Sigmoid colon (tissue), 7 donors: Measurements from ENCODE around the gene RWDD3. TPM values are rescaled to one million over a fixed set of nuclear protein-coding genes. Genes with fewer than 3 reads are reported as not detected.

Experiments used
- DNase-seq: peaks from one replicate; pipeline ENCODE4 v3.0.0-alpha.2; 2019
- H3K27ac ChIP-seq, 4 donors: fragments of 200-600 bp; sonication (generic); one replicate each; pipeline ENCODE4 v1.5.1; 2016 to 2019; ENCODE audit warnings: mild to moderate bottlenecking in 1 of 4
- H3K27me3 ChIP-seq, 3 donors: fragments of 200-600 bp; sonication (generic); one replicate each; pipeline ENCODE4 v1.5.1; 2019; ENCODE audit warnings: mild to moderate bottlenecking in 1 of 3
- H3K36me3 ChIP-seq, 4 donors: fragments of 200-600 bp; sonication (generic); one replicate each; pipeline ENCODE4 v1.5.1; 2016 to 2019
- H3K4me1 ChIP-seq, 4 donors: fragments of 200-600 bp; sonication (generic); one replicate each; pipeline ENCODE4 v1.5.1; 2017 to 2019
- H3K4me3 ChIP-seq, 4 donors: fragments of 200-600 bp; sonication (generic); one replicate each; pipeline ENCODE4 v1.5.1; 2017 to 2019; ENCODE audit warnings: mild to moderate bottlenecking in 2 of 4, moderate library complexity in 1 of 4
- H3K9me3 ChIP-seq, 4 donors: fragments of 200-600 bp in 3 of 4; sonication (generic) in 3 of 4; one replicate each; pipeline versions ENCODE4 v1.5.1 to v1.6.1; 2013 to 2019
- CTCF ChIP-seq, 4 experiments: fragments of 450-650 bp in 3 of 4; fragments of 200-600 bp in 1 of 4; IDR thresholded peaks; one replicate each; pipeline ENCODE4 v1.5.1; 2016 to 2019; ENCODE audit warnings: antibody characterized with exemption in 4 of 4, mild to moderate bottlenecking in 3 of 4, moderate library complexity in 2 of 4
- EP300 ChIP-seq, 4 donors: sonication (generic); formaldehyde crosslinking; IDR thresholded peaks; one replicate each; pipeline ENCODE4 v1.6.1; 2017; ENCODE audit warnings: antibody characterized with exemption in 4 of 4
- POLR2A ChIP-seq, 2 donors: fragments of 450-650 bp; IDR thresholded peaks; one replicate each; pipeline ENCODE4 v1.6.1; 2016; ENCODE audit warnings: antibody characterized with exemption in 2 of 2, mild to moderate bottlenecking in 2 of 2, moderate library complexity in 2 of 2
- POLR2AphosphoS5 ChIP-seq, 4 donors: sonication (generic); formaldehyde crosslinking; IDR thresholded peaks; one replicate each; pipeline ENCODE4 v1.6.1; 2017; ENCODE audit warnings: antibody characterized with exemption in 4 of 4
- WGBS, 2 donors: extraction: QIAGEN DNeasy Blood & Tissue Kit; methylation state at CpG; one replicate each; pipeline ENCODE4 v1.1.7; 2013; 5-methylcytosine and 5-hydroxymethylcytosine counted together
- intact Hi-C: fragments of 100-400 bp; cut with DNase I; formaldehyde crosslinking; loops from one replicate; pipeline ENCODE4 v1.15.1; 2023
- polyA plus RNA-seq, 3 donors: library from polyadenylated mRNA; stranded (reverse); fragments of 200-250 nt; gene quantifications; one replicate each; pipeline ENCODE4 v1.2.3, GENCODE V29; 2013
- total RNA-seq, 4 donors: library from RNA; depleted of rRNA; stranded (reverse); fragments of >200 nt; gene quantifications; one replicate each; pipeline ENCODE4 v1.1.0, GENCODE V29; 2016
- donor health status: healthy with polysubstance abuse.
- donor health status: Bipolar disorder and iron deficiency.
- donor health status: healthy.

Gene RWDD3
- total and polyA plus RNA-seq, 7 donors: 11.1 to 27.6 (median 17.1) TPM

GRCh38 chr1:95276429-95276828 is 42.4 kb downstream of the RWDD3 start:
- no peaks in the 10 kb centered on the region for H3K27me3 ChIP-seq
- no peaks in the 10 kb centered on the region for H3K9me3 ChIP-seq
- 85 to 86% methylated on average over 7 of the region's 7 CpGs for WGBS, 2 donors
- no peak overlapping the region for H3K27ac ChIP-seq
- no peaks in the 10 kb centered on the region for H3K4me1 ChIP-seq
- no peak for DNase-seq
- H3K36me3 ChIP-seq: no peaks in the 10 kb centered on the region
- no peak overlapping the region for H3K4me3 ChIP-seq
- intact Hi-C loops: no loop called here
- TF ChIP-seq POLR2A (IDR thresholded peaks at IDR 0.05) (no peak), CTCF (IDR thresholded peaks at IDR 0.05) (no peak), POLR2AphosphoS5 (IDR thresholded peaks at IDR 0.05) (no peak), EP300 (IDR thresholded peaks at IDR 0.05) (no peak)

- WGBS, 2 donors: 61 to 78% methylated on average over 4 of the region's 4 CpGs
- intact Hi-C loops: no loop called here
- H3K36me3 ChIP-seq: no peaks in the 10 kb centered on the region
- H3K4me3 ChIP-seq: no peak overlapping the region
- no peak overlapping the region for H3K27ac ChIP-seq
- no peaks in the 10 kb centered on the region for H3K9me3 ChIP-seq
- no peaks in the 10 kb centered on the region for H3K4me1 ChIP-seq
- H3K27me3 ChIP-seq: no peaks in the 10 kb centered on the region
- no peak for DNase-seq
- TF ChIP-seq EP300 (IDR thresholded peaks at IDR 0.05): no peak
- TF ChIP-seq POLR2A (IDR thresholded peaks at IDR 0.05): no peak
- TF ChIP-seq CTCF (IDR thresholded peaks at IDR 0.05): no peak
- no peak for TF ChIP-seq POLR2AphosphoS5 (IDR thresholded peaks at IDR 0.05)
Measured at GRCh38 chr1:95278173-95279006, 44.4 kb downstream of the RWDD3 start.

- DNase-seq: no peak
- Histone ChIP-seq H3K9me3 (no peaks in the 10 kb centered on the region), H3K27ac (no peak overlapping the region), H3K36me3 (no peaks in the 10 kb centered on the region), H3K4me3 (no peak overlapping the region), H3K4me1 (no peaks in the 10 kb centered on the region), H3K27me3 (no peaks in the 10 kb centered on the region)
- 87 to 89% methylated on average over 3 of the region's 3 CpGs for WGBS, 2 donors
- no peak for TF ChIP-seq CTCF (IDR thresholded peaks at IDR 0.05)
- TF ChIP-seq POLR2A (IDR thresholded peaks at IDR 0.05): no peak
- no peak for TF ChIP-seq EP300 (IDR thresholded peaks at IDR 0.05)
- TF ChIP-seq POLR2AphosphoS5 (IDR thresholded peaks at IDR 0.05): no peak
- intact Hi-C loops: no loop called here
Measured at GRCh38 chr1:95281781-95282517, 47.9 kb downstream of the RWDD3 start.

GRCh38 chr1:95282518-95282895 is 48.5 kb downstream of the RWDD3 start:
- no peaks in the 10 kb centered on the region for H3K27me3 ChIP-seq
- DNase-seq: no peak
- intact Hi-C loops: no loop called here
- H3K9me3 ChIP-seq: no peaks in the 10 kb centered on the region
- no peak for TF ChIP-seq POLR2AphosphoS5 (IDR thresholded peaks at IDR 0.05)
- TF ChIP-seq EP300 (IDR thresholded peaks at IDR 0.05): no peak
- TF ChIP-seq CTCF (IDR thresholded peaks at IDR 0.05): no peak
- TF ChIP-seq POLR2A (IDR thresholded peaks at IDR 0.05): no peak
- no peaks in the 10 kb centered on the region for H3K4me1 ChIP-seq
- no peak overlapping the region for H3K4me3 ChIP-seq
- H3K36me3 ChIP-seq: no peaks in the 10 kb centered on the region
- 82 to 87% methylated on average over 1 of the region's 1 CpG for WGBS, 2 donors
- no peak overlapping the region for H3K27ac ChIP-seq
